HFF-Myc (cell line): ENCODE data around the gene TTN.

Experiments used
- DNase-seq: peaks from one replicate; pipeline ENCODE4 v3.0.0-alpha.2; 2011; ENCODE audit warnings: low read depth; ENCODE audit errors: extremely low read depth
- H3K4me3 ChIP-seq: replicated peaks from 2 replicates; pipeline ENCODE4 v1.5.1; 2011; ENCODE audit warnings: low read depth, mild to moderate bottlenecking, control low read depth, low read length
- TF ChIP-seq, protein P1 (sequence below): IDR thresholded peaks from 2 replicates; pipeline ENCODE4 v1.5.1; 2012; ENCODE audit warnings: mild to moderate bottlenecking, low read depth, low read length, control low read depth; ENCODE audit errors: missing control alignments

TTN gene

DNA sequence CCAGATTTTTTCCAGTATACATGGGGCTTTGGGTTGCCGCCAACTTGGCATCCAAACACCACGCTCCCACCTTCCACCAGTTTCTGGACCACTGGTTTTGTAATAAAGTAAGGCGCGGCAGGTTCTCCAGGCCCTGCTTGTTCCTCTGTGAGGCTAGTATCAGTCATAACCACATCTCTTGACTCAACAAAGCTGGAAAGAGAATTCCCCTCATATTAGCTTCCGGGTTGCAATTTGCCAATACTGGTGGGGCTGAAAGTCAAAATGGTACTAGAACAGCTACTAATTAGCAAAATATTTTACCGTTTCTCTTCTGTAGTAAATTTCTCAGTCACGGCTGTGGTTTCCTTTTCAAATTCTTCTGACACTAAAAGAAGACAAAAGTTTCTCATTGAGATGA is 25.0 kb downstream of the TTN start:
- TF ChIP-seq, protein P1, sequence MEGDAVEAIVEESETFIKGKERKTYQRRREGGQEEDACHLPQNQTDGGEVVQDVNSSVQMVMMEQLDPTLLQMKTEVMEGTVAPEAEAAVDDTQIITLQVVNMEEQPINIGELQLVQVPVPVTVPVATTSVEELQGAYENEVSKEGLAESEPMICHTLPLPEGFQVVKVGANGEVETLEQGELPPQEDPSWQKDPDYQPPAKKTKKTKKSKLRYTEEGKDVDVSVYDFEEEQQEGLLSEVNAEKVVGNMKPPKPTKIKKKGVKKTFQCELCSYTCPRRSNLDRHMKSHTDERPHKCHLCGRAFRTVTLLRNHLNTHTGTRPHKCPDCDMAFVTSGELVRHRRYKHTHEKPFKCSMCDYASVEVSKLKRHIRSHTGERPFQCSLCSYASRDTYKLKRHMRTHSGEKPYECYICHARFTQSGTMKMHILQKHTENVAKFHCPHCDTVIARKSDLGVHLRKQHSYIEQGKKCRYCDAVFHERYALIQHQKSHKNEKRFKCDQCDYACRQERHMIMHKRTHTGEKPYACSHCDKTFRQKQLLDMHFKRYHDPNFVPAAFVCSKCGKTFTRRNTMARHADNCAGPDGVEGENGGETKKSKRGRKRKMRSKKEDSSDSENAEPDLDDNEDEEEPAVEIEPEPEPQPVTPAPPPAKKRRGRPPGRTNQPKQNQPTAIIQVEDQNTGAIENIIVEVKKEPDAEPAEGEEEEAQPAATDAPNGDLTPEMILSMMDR: no peak
- DNase-seq: no peak
- H3K4me3 ChIP-seq: no peak overlapping the region

DNA sequence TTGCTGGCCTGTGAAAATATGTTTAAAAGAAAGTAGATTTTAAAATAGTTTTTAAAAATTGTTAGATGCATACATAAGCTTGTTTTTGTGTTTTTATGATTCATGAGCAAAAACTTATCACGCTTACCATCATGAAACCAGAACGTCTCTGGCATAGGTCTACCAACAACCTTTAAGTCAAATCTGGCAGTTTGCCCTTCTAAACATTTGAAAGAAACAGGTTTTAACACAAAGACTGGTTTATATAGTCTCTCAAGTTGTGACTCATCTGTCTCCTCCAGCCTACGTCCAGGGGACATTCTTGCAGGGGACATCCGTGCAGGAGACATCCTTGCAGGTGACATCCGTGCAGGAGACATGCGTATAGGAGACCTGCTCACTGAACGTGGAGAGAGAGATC is 29.6 kb downstream of the TTN start:
- H3K4me3 ChIP-seq: no peak overlapping the region
- TF ChIP-seq, protein P1: no peak
- DNase-seq: no peak

DNA sequence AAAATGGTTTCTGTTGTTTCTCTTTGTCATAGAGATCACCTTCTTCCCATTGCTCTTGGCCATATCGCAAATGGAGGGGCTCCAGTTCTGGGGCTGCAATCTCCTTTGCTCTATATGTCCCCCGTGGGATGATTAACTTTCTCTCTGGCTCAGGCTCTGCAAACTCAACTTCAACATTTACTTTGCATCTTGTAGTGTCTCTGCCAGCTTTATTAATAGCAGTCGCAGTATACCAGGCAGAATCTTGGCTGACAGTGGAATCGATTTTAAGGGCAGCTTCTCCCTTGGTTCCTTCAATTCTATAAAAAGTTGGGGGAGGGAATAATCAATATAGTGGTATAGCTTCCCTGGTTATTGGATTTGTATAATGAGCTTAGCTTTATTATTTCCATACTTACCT is 30.5 kb downstream of the TTN start:
- TF ChIP-seq, protein P1: no peak
- DNase-seq: no peak
- H3K4me3 ChIP-seq: no peak overlapping the region

DNA sequence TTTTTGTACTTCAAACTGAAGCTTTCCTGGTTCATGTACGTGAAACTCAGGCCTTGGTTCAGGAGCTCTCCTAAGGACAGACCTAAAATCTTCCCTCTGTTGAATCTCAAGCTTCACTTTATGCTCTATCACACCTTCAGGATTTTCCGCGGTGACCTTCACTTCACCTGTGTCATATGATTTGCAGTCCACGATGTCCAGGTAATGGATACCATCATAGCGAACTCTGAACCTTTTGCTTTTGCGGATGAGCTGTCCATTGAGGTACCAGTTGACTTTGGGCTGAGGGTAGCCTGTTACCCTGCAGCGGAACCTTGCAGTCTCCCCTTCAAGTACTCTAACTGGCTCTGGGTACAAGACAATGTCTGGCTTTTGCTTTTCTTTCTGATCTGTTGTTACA is 31.2 kb downstream of the TTN start:
- no peak for DNase-seq
- H3K4me3 ChIP-seq: no peak overlapping the region
- TF ChIP-seq, protein P1: no peak

DNA sequence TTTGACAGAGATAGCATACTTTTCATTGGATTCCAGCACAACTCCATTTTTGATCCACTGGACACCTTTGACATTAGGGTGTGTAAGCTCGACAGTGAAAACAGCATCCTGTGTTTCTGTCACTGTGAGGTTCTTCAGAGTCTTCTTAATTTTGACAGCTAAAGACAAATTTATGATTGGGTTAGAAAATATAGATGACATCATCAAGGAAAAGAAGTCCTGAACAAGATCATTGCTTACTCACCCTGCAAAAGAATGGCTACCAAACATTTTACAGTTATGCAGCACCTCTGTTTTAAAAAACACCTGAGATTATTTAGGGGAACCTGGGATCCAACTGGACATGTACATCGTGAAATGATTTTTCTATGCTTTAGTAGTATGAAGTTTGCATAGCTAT is 36.7 kb downstream of the TTN start:
- H3K4me3 ChIP-seq: no peak overlapping the region
- DNase-seq: no peak
- TF ChIP-seq, protein P1: no peak

DNA sequence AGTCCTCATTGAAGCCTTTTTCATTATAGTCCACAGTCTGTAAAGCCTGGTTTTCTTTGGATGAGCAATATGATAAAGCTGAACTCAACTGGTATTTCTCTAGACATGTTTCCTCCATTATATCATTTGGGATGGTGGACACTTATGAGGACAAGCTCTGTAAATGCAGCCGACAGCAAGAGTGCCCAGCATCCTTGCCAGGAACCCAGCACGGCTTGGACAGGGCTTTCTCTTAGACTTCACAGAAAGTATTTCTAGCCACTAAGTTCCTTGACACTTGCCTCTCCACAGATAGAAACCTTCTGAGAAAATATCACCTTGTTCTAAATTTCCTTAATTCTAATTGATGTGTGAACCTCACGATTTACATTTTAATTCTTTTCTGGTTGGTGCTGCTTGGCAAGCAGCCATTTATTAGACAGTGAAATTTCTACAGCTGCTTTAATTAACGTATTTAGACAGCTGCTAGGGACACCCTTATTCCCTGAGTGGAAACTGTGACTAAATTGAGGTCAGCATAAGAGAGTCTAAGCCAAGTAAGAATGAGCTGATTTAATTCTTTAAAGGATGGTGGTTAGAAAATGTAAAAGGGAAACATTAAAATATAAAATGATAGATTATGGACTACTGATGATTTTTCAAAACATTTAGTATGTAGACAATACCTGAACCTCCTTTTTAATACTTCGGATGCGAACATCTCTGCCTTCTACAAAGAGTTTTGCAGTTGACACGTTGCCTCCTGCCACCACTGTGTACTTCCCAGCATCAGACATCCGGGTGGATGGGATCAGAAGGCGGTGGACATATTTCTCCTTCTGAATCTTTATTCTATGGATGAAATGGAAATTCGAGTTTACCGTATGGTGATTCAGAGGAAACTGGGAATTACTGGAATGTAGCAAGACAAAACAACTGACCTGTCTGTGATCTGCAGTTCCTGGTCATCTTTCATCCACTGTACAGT is 39.8 kb downstream of the TTN start:
- no peak overlapping the region for H3K4me3 ChIP-seq
- TF ChIP-seq, protein P1: no peak
- no peak for DNase-seq
